ENCODE measurements around the gene DENND6B. TPM values are rescaled to one million over a fixed set of nuclear protein-coding genes. Genes with fewer than 3 reads are reported as not detected.

The DENND6B gene
- total RNA-seq, 1 experiment from 2014 or later = 2.5 TPM

DNA sequence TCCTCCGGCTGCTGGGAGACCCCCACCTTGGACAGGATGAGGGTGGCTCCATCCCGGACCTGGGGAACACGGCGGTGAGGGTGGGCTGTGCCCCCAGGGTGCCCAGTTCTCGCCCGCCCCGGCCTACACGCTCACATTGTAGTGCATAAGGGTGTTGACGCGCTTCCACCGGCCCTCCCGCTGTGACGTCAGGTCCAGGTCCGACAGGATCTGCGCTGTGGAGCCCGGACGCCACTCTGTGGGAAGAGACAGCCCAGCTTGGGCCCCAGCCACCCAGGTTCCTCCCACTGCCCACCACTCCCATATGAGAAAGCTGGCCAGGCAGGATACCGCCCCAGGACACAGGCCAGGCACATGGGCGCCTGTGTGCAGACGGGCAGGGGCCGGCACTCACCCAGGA, 48.4 kb downstream of the DENND6B start (continued):
- TF ChIP-seq, protein P1, sequence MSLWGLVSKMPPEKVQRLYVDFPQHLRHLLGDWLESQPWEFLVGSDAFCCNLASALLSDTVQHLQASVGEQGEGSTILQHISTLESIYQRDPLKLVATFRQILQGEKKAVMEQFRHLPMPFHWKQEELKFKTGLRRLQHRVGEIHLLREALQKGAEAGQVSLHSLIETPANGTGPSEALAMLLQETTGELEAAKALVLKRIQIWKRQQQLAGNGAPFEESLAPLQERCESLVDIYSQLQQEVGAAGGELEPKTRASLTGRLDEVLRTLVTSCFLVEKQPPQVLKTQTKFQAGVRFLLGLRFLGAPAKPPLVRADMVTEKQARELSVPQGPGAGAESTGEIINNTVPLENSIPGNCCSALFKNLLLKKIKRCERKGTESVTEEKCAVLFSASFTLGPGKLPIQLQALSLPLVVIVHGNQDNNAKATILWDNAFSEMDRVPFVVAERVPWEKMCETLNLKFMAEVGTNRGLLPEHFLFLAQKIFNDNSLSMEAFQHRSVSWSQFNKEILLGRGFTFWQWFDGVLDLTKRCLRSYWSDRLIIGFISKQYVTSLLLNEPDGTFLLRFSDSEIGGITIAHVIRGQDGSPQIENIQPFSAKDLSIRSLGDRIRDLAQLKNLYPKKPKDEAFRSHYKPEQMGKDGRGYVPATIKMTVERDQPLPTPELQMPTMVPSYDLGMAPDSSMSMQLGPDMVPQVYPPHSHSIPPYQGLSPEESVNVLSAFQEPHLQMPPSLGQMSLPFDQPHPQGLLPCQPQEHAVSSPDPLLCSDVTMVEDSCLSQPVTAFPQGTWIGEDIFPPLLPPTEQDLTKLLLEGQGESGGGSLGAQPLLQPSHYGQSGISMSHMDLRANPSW (CRISPR knock-in tag; conservative IDR thresholded peaks at IDR 0.05; ENCODE audit: low read depth) = no peak
- TF ChIP-seq ETV6 (CRISPR knock-in tag; IDR thresholded peaks at IDR 0.05) = no peak

DNA sequence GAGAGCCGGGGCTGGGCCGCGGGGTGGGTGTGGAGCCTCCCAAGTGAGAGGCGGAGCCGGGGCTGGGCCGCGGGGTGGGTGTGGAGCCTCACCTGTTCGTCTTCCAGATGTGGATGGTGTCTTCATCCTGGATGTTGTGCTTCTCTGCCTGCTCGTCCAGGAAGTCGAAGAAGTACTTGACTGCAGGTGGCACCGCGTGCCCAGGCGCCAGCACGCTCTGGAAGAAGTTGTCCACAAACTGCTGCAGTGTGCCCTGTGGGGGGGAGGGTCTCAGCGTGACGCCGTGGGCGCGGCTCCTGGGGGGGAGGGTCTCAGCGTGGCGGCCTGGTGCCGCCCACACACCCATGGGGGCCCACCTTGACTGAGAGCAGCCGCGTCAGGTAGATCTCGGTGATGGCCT, 49.1 kb downstream of the DENND6B start:
- Mint-ChIP-seq H3K4me3 (no peak overlapping the region), H3K27ac (no peak overlapping the region), H3K9me3 (no peaks in the 10 kb centered on the region), H3K36me3 (peaks cover 47% of the 10 kb centered on the region), H3K27me3 (ENCODE audit: low read depth) (peaks cover 2% of the 10 kb centered on the region), H3K4me1 (no peaks in the 10 kb centered on the region)
- CTCF ChIA-PET = no interaction called here
- DNase-seq (ENCODE audit: low spot score) (no peak), ATAC-seq (no peak)
- POLR2A ChIA-PET = no interaction called here
- TF ChIP-seq MLX (CRISPR knock-in tag; IDR thresholded peaks at IDR 0.05) (no peak), E2F1 (CRISPR knock-in tag; IDR thresholded peaks at IDR 0.05) (no peak), ZNF512 (CRISPR knock-in tag; IDR thresholded peaks at IDR 0.05; ENCODE audit: borderline replicate concordance) (no peak), ATF1 (CRISPR knock-in tag; IDR thresholded peaks at IDR 0.05) (no peak), ZNF138 (CRISPR knock-in tag; conservative IDR thresholded peaks at IDR 0.05) (no peak), ESRRA (CRISPR knock-in tag; IDR thresholded peaks at IDR 0.05; ENCODE audit: borderline replicate concordance) (no peak), IRF2 (CRISPR knock-in tag; IDR thresholded peaks at IDR 0.05; ENCODE audit: borderline replicate concordance, low read depth) (no peak), FOXP1 (CRISPR knock-in tag; IDR thresholded peaks at IDR 0.05; ENCODE audit: borderline replicate concordance) (no peak), JAZF1 (CRISPR knock-in tag; IDR thresholded peaks at IDR 0.05) (no peak), CREB1 (CRISPR knock-in tag; IDR thresholded peaks at IDR 0.05) (no peak), TEAD4 (CRISPR knock-in tag; IDR thresholded peaks at IDR 0.05) (no peak), OVOL2 (CRISPR knock-in tag; IDR thresholded peaks at IDR 0.05; ENCODE audit: borderline replicate concordance) (no peak), NR2C2 (CRISPR knock-in tag; IDR thresholded peaks at IDR 0.05) (no peak), SP1 (CRISPR knock-in tag; conservative IDR thresholded peaks at IDR 0.05) (no peak), SMAD4 (CRISPR knock-in tag; IDR thresholded peaks at IDR 0.05) (no peak), ZNF425 (CRISPR knock-in tag; conservative IDR thresholded peaks at IDR 0.05) (no peak)
- TF ChIP-seq, protein P2, sequence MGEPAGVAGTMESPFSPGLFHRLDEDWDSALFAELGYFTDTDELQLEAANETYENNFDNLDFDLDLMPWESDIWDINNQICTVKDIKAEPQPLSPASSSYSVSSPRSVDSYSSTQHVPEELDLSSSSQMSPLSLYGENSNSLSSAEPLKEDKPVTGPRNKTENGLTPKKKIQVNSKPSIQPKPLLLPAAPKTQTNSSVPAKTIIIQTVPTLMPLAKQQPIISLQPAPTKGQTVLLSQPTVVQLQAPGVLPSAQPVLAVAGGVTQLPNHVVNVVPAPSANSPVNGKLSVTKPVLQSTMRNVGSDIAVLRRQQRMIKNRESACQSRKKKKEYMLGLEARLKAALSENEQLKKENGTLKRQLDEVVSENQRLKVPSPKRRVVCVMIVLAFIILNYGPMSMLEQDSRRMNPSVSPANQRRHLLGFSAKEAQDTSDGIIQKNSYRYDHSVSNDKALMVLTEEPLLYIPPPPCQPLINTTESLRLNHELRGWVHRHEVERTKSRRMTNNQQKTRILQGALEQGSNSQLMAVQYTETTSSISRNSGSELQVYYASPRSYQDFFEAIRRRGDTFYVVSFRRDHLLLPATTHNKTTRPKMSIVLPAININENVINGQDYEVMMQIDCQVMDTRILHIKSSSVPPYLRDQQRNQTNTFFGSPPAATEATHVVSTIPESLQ (CRISPR knock-in tag; IDR thresholded peaks at IDR 0.05) = no peak

All from WTC11 (cell line).